DOHH2 (cell line): ENCODE measurements around the gene GNLY.

Experiments used
- H3F3A ChIP-seq: fragments of 200-600 bp; sonication (generic), shearing (Covaris generic); 2 replicates; pipeline ENCODE4 v1.6.0; 2016; ENCODE audit warnings: antibody characterized with exemption, mild to moderate bottlenecking; ENCODE audit not compliant: control insufficient read depth, insufficient read depth
- H3K27ac ChIP-seq: fragments of 200-600 bp; sonication (generic); 2 replicates; pipeline ENCODE4 v1.5.1; 2014; ENCODE audit warnings: low read depth, mild to moderate bottlenecking, low read length, moderate library complexity
- H3K27me3 ChIP-seq: fragments of 200-600 bp; sonication (generic); 2 replicates; pipeline ENCODE4 v1.6.1; 2014; ENCODE audit warnings: mild to moderate bottlenecking, low read length, mixed read lengths; ENCODE audit not compliant: control insufficient read depth
- H3K36me3 ChIP-seq: fragments of 200-600 bp; sonication (generic); 2 replicates; pipeline ENCODE4 v1.6.1; 2014; ENCODE audit warnings: mild to moderate bottlenecking, low read length, moderate library complexity, mixed read lengths; ENCODE audit not compliant: control insufficient read depth
- H3K4me1 ChIP-seq: fragments of 200-600 bp; sonication (generic); 2 replicates; pipeline ENCODE4 v1.6.1; 2014; ENCODE audit warnings: mild to moderate bottlenecking, low read length, mixed read lengths; ENCODE audit not compliant: control insufficient read depth
- H3K4me2 ChIP-seq: fragments of 200-600 bp; sonication (generic); 2 replicates; pipeline ENCODE4 v1.6.0; 2014; ENCODE audit warnings: mild to moderate bottlenecking, low read length, moderate library complexity
- H3K4me3 ChIP-seq: fragments of 200-600 bp; sonication (generic); 2 replicates; pipeline ENCODE4 v1.5.1; 2014; ENCODE audit warnings: mild to moderate bottlenecking, low read length, mixed read lengths
- H3K79me2 ChIP-seq: fragments of 200-600 bp; sonication (generic); 2 replicates; pipeline ENCODE4 v1.6.1; 2014; ENCODE audit warnings: mild to moderate bottlenecking, low read length, mixed read lengths; ENCODE audit not compliant: control insufficient read depth
- H3K9me2 ChIP-seq: fragments of 200-600 bp; sonication (generic); replicated peaks from 2 replicates; pipeline ENCODE4 v1.6.1; 2014; ENCODE audit warnings: mild to moderate bottlenecking, low read length, mixed read lengths; ENCODE audit not compliant: control insufficient read depth
- H3K9me3 ChIP-seq: fragments of 200-600 bp; sonication (generic); 2 replicates; pipeline ENCODE4 v1.6.1; 2014; ENCODE audit warnings: antibody characterized with exemption, low read length, mixed read lengths; ENCODE audit not compliant: control insufficient read depth, insufficient read depth
- H4K20me1 ChIP-seq: fragments of 200-600 bp; sonication (generic); 2 replicates; pipeline ENCODE4 v1.6.0; 2014; ENCODE audit warnings: low read depth, mild to moderate bottlenecking, antibody characterized with exemption, low read length, moderate library complexity; ENCODE audit not compliant: control insufficient read depth, insufficient read depth
- EZH2phosphoT487 ChIP-seq: fragments of 200-600 bp; sonication (generic); IDR thresholded peaks from 2 replicates; pipeline ENCODE4 v1.6.1; 2017; ENCODE audit warnings: borderline replicate concordance, mild to moderate bottlenecking, antibody characterized with exemption, low read length, moderate library complexity, mixed read lengths
- TF ChIP-seq, protein P1 (sequence below): fragments of 200-600 bp; sonication (generic); IDR thresholded peaks from one replicate; pipeline ENCODE4 v1.5.1; 2014; ENCODE audit warnings: antibody characterized with exemption, mild to moderate bottlenecking, low read depth, low read length; ENCODE audit not compliant: poor library complexity, severe bottlenecking

Gene GNLY

DNA sequence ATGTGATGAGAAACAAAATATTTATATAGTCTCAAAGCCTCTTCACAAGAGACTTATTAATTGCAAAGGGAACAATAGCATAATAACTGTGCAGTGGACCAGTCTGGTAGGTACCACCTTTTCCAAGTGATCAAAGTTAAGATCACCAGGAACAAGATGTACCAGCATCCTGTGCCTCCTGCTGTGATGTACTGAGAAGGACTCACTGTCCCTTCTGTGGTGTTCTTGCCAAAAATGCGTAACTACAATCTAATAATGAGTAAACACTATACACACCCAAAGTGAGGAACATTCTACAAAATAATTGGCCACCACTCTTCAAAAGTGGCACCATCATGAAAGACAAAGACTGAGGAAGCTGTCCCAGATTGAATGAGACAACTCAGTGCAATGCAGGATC lies 14.5 kb downstream of the GNLY start:
- H3K9me3 ChIP-seq: no peaks in the 10 kb centered on the region
- H3K79me2 ChIP-seq: no peaks in the 10 kb centered on the region
- no peaks in the 10 kb centered on the region for H3K9me2 ChIP-seq
- no peak overlapping the region for H3K4me2 ChIP-seq
- peaks cover 27% of the 10 kb centered on the region for H3K27me3 ChIP-seq
- no peak overlapping the region for H3K27ac ChIP-seq
- TF ChIP-seq, protein P1, sequence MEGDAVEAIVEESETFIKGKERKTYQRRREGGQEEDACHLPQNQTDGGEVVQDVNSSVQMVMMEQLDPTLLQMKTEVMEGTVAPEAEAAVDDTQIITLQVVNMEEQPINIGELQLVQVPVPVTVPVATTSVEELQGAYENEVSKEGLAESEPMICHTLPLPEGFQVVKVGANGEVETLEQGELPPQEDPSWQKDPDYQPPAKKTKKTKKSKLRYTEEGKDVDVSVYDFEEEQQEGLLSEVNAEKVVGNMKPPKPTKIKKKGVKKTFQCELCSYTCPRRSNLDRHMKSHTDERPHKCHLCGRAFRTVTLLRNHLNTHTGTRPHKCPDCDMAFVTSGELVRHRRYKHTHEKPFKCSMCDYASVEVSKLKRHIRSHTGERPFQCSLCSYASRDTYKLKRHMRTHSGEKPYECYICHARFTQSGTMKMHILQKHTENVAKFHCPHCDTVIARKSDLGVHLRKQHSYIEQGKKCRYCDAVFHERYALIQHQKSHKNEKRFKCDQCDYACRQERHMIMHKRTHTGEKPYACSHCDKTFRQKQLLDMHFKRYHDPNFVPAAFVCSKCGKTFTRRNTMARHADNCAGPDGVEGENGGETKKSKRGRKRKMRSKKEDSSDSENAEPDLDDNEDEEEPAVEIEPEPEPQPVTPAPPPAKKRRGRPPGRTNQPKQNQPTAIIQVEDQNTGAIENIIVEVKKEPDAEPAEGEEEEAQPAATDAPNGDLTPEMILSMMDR: no peak
- no peak for TF ChIP-seq EZH2phosphoT487
- H4K20me1 ChIP-seq: no peaks in the 10 kb centered on the region
- H3F3A ChIP-seq: no peaks in the 10 kb centered on the region
- no peaks in the 10 kb centered on the region for H3K36me3 ChIP-seq
- peaks cover 14% of the 10 kb centered on the region for H3K4me1 ChIP-seq
- no peak overlapping the region for H3K4me3 ChIP-seq

DNA sequence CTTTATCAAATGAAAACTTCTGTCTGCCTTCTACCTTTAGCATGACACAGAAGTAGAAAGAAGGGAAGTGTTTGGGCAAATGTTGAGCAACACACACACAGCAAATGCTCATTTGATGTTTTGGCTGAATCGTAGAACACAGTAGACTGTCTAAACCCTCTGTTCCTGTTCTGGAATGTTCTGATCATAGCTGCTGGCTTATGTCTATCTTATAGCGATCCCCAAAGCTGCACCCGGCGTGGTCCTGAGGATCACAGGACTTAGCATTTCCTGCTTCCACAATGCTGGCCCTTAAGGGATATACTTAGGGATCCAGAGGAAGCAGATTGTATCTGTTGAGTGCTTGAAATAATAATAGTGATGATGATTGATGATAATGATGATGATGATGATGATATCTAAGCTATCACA lies 15.2 kb downstream of the GNLY start:
- H3K4me2 ChIP-seq: no peak overlapping the region
- H3K36me3 ChIP-seq: no peaks in the 10 kb centered on the region
- no peaks in the 10 kb centered on the region for H3K79me2 ChIP-seq
- H3K4me1 ChIP-seq: peaks cover 11% of the 10 kb centered on the region
- no peaks in the 10 kb centered on the region for H4K20me1 ChIP-seq
- no peaks in the 10 kb centered on the region for H3F3A ChIP-seq
- TF ChIP-seq EZH2phosphoT487: no peak
- TF ChIP-seq, protein P1: no peak
- H3K4me3 ChIP-seq: no peak overlapping the region
- H3K27ac ChIP-seq: no peak overlapping the region
- no peaks in the 10 kb centered on the region for H3K9me3 ChIP-seq
- H3K9me2 ChIP-seq: no peaks in the 10 kb centered on the region
- H3K27me3 ChIP-seq: peaks cover 27% of the 10 kb centered on the region

DNA sequence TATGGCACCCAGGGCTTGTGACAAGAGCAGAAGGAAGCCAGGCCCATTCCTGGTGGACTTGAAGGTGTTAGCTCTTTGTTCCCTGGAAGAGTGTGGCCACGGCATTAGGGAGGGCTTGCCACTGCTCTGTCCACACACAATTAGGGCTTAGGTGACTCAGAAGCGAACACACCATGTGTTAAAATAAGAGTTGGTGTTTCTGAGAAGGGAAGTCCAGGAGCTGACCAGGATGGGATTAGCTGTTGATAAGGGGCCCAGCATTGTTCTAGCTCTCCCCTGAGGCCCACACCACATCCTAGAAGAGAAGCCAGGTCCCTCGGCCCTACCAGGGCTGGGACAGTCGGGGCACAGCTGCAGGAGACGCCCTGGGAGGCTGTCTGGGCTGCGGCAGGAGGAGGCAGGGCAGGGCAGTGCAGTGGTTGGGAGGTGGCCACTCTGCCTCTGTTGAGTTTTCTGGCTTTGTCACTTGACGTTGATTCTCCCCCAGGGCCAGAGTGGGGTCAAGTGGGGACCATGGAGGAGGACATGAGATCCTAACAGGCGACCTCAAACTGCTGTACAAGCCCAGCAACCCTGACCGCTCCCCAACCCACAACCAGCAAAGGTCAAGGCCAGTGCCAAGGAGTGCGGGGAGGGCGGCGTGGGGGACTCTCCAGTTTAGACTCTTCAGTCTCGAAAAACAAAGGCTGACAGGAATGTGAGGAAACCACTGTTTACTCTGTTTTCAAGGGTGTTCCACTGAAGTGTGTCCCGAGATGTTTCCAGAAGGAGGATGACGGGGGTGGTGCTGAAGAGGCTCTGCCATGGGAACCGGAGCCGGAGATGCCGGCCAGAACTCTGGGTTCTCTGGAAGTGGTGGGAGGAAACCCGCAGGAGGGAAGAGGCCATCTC lies 16.8 kb downstream of the GNLY start:
- H3K27ac ChIP-seq: no peak overlapping the region
- H4K20me1 ChIP-seq: no peaks in the 10 kb centered on the region
- H3F3A ChIP-seq: no peaks in the 10 kb centered on the region
- TF ChIP-seq, protein P1: no peak
- no peak for TF ChIP-seq EZH2phosphoT487
- no peak overlapping the region for H3K4me2 ChIP-seq
- H3K27me3 ChIP-seq: peaks cover 27% of the 10 kb centered on the region
- H3K9me3 ChIP-seq: no peaks in the 10 kb centered on the region
- H3K36me3 ChIP-seq: no peaks in the 10 kb centered on the region
- H3K4me3 ChIP-seq: no peak overlapping the region
- no peaks in the 10 kb centered on the region for H3K4me1 ChIP-seq
- no peaks in the 10 kb centered on the region for H3K9me2 ChIP-seq
- no peaks in the 10 kb centered on the region for H3K79me2 ChIP-seq
